SU-DHL-6 (cell line): Measurements from ENCODE around the gene FXR1.

Source experiments
- EZH2phosphoT487 ChIP-seq: fragments of 200-600 bp; sonication (generic), shearing (Covaris generic); conservative IDR thresholded peaks from 2 replicates; pipeline ENCODE4 v1.6.1; 2018; ENCODE audit warnings: mild to moderate bottlenecking, antibody characterized with exemption, low read length, moderate library complexity, mixed read lengths
- TF ChIP-seq, protein P1 (sequence below): fragments of 200-600 bp; sonication (generic); IDR thresholded peaks from one replicate; pipeline ENCODE4 v1.5.1; 2017; ENCODE audit warnings: antibody characterized with exemption, mild to moderate bottlenecking, low read length, moderate library complexity; ENCODE audit not compliant: insufficient read depth, poor library complexity, severe bottlenecking

DNA sequence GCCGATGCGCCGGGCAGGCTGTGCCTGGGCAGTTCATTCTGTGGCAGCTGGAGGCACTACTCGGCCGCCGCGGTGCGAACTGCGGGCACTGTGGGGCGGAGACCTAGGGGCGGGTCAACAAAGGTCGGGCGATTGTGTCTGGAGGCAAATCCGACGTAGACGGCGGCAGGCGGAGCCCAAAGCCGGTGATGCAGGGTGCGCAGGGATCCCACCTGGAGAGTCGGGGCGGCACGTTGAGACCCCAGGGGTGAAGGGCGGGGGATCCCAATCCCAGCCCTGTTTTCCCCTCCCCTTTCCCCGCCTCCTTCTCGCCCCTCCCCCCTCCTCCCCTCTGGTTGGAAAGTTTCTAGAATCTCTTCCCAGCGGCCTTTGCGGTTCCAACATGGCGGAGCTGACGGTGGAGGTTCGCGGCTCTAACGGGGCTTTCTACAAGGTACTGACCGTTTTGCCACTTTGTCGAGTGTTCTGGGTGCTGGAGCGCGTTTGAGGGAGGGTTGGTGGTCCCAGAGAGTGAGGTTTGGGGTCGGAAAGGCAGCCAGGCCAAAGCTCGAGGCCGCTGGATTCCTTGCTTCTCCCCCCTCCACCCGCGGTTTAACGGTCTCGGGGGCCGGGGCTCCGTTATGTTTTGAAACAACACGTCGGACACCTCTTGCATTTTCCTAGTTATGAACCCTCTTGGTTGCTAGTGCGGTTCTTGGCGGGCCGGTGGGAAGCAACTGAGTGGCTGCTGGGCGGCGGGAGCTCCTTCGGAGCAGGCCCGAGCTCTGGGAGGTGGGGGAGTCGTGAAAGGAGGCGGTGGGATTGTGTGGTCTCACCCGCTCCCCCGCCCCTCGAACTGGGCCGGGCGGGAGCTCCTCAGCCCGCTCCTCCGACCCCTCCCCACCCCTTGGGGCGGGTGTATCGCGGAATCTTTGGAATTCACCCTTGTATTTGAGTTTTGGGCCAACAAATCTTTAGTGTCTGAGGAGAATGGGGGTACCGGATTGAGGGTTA is at the start of gene FXR1:
- TF ChIP-seq, protein P1, sequence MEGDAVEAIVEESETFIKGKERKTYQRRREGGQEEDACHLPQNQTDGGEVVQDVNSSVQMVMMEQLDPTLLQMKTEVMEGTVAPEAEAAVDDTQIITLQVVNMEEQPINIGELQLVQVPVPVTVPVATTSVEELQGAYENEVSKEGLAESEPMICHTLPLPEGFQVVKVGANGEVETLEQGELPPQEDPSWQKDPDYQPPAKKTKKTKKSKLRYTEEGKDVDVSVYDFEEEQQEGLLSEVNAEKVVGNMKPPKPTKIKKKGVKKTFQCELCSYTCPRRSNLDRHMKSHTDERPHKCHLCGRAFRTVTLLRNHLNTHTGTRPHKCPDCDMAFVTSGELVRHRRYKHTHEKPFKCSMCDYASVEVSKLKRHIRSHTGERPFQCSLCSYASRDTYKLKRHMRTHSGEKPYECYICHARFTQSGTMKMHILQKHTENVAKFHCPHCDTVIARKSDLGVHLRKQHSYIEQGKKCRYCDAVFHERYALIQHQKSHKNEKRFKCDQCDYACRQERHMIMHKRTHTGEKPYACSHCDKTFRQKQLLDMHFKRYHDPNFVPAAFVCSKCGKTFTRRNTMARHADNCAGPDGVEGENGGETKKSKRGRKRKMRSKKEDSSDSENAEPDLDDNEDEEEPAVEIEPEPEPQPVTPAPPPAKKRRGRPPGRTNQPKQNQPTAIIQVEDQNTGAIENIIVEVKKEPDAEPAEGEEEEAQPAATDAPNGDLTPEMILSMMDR: peak; percentile 62
- TF ChIP-seq EZH2phosphoT487: no peak
